PC-9 (cell line): Measurements from ENCODE around the gene KIAA2012. TPM values are rescaled to one million over a fixed set of nuclear protein-coding genes. Genes with fewer than 3 reads are reported as not detected.
A peak's percentile ranks its signal among the peaks of the same experiment; 100 is the strongest.

Source experiments
- BruUV-seq: library from RNA; stranded (reverse); fragments of 400-500 nt; replicated peaks from 2 replicates; lab custom pipeline; 2021; lab: Mats Ljungman, UMichigan
- CTCF ChIA-PET: fragments of 300-600 bp; sonication (Branson Sonifier 250); formaldehyde crosslinking; loops from one replicate; lab custom pipeline; 2022; ENCODE audit warnings: antibody characterized with exemption; lab: Charles Lee
- POLR2A ChIA-PET: fragments of 300-600 bp; sonication (Branson Sonifier 250); formaldehyde crosslinking; loops from one replicate; lab custom pipeline; 2022; ENCODE audit warnings: antibody characterized with exemption; ENCODE audit not compliant: unreplicated experiment; lab: Charles Lee
- DNase-seq, 2 experiments: peaks; one replicate each; pipeline versions ENCODE4 v3.0.0 to v3.0.0-alpha.2; 2015 to 2022; ENCODE audit warnings: mixed read lengths in 1 of 2
- H2AFZ ChIP-seq: fragments of 200-600 bp; sonication (generic); 2 replicates; pipeline ENCODE4 v1.8.1; 2017; ENCODE audit warnings: antibody characterized with exemption
- H3F3A ChIP-seq: fragments of 200-600 bp; sonication (generic); 2 replicates; pipeline ENCODE4 v1.8.1; 2017; ENCODE audit warnings: antibody characterized with exemption, mild to moderate bottlenecking, low read depth; ENCODE audit not compliant: insufficient read depth
- H3K27ac ChIP-seq: fragments of 200-600 bp; sonication (generic); 2 replicates; pipeline ENCODE4 v1.6.1; 2016; ENCODE audit warnings: mixed run types
- H3K27me3 ChIP-seq: fragments of 200-600 bp; sonication (generic); 2 replicates; pipeline ENCODE4 v1.6.1; 2016; ENCODE audit warnings: low read depth, mixed run types; ENCODE audit not compliant: insufficient read depth
- H3K36me3 ChIP-seq: fragments of 200-600 bp; sonication (generic); 2 replicates; pipeline ENCODE4 v1.6.1; 2016; ENCODE audit warnings: low read depth, mixed run types
- H3K4me1 ChIP-seq: fragments of 200-600 bp; sonication (generic); replicated peaks from 2 replicates; pipeline ENCODE4 v1.6.1; 2016; ENCODE audit warnings: mixed run types; ENCODE audit not compliant: insufficient read depth
- H3K4me2 ChIP-seq: fragments of 200-600 bp; sonication (generic); 2 replicates; pipeline ENCODE4 v1.6.1; 2017; ENCODE audit warnings: mixed run types
- H3K4me3 ChIP-seq: fragments of 200-600 bp; sonication (generic); 2 replicates; pipeline ENCODE4 v1.6.1; 2016; ENCODE audit warnings: mixed run types
- H3K79me2 ChIP-seq: fragments of 200-600 bp; sonication (generic); 2 replicates; pipeline ENCODE4 v1.6.1; 2017; ENCODE audit warnings: low read depth, mixed run types
- H3K9me2 ChIP-seq: fragments of 200-600 bp; sonication (generic); 2 replicates; pipeline ENCODE4 v1.8.1; 2017; ENCODE audit warnings: mild to moderate bottlenecking; ENCODE audit not compliant: insufficient read depth
- H3K9me3 ChIP-seq: fragments of 200-600 bp; sonication (generic); 2 replicates; pipeline ENCODE4 v1.8.1; 2016; ENCODE audit warnings: low read depth; ENCODE audit not compliant: insufficient read depth
- H4K20me1 ChIP-seq: fragments of 200-600 bp; sonication (generic); 2 replicates; pipeline ENCODE4 v1.8.1; 2017; ENCODE audit not compliant: insufficient read depth
- CTCF ChIP-seq: fragments of 200-600 bp; sonication (generic); conservative IDR thresholded peaks from 2 replicates; pipeline ENCODE4 v1.6.1; 2017; ENCODE audit warnings: mixed run types, antibody characterized with exemption, mild to moderate bottlenecking, moderate library complexity
- EZH2 ChIP-seq: fragments of 200-600 bp; sonication (generic); IDR thresholded peaks from 2 replicates; pipeline ENCODE4 v1.8.0; 2017; ENCODE audit warnings: antibody characterized with exemption, low read depth
- intact Hi-C: fragments of 100-400 bp; cut with micrococcal nuclease; formaldehyde crosslinking; loops from one replicate; pipeline ENCODE4 v1.10.0; 2022; ENCODE audit not compliant: unreplicated experiment
- total RNA-seq: library from RNA; stranded (reverse); gene quantifications from 2 replicates; pipeline ENCODE4 v1.2.3, GENCODE V29; 2021

Gene KIAA2012
- total RNA-seq, 1 experiment from 2014 or later, result not detected

GRCh38 chr2:202171241-202171825 lies 98.3 kb downstream of the KIAA2012 start:
- Histone ChIP-seq H3K9me3 (no peaks in the 10 kb centered on the region), H4K20me1 (no peaks in the 10 kb centered on the region), H3K4me1 (no peaks in the 10 kb centered on the region), H3K27me3 (no peaks in the 10 kb centered on the region), H3F3A (no peaks in the 10 kb centered on the region), H3K9me2 (no peaks in the 10 kb centered on the region), H3K79me2 (no peaks in the 10 kb centered on the region), H3K4me3 (no peak overlapping the region), H3K4me2 (no peak overlapping the region), H3K36me3 (no peaks in the 10 kb centered on the region), H2AFZ (no peak overlapping the region), H3K27ac (no peak overlapping the region)
- TF ChIP-seq CTCF (no peak), EZH2 (no peak)
- no peak for DNase-seq
- BruUV-seq, result no TSS peak
- ChIA-PET POLR2A (no interaction called here), CTCF (no interaction called here)
- intact Hi-C loops, result no loop called here

- H3K27me3 ChIP-seq, result no peaks in the 10 kb centered on the region
- H3K9me2 ChIP-seq, result no peaks in the 10 kb centered on the region
- no peaks in the 10 kb centered on the region for H3K9me3 ChIP-seq
- no peaks in the 10 kb centered on the region for H3K4me1 ChIP-seq
- H4K20me1 ChIP-seq, result no peaks in the 10 kb centered on the region
- H2AFZ ChIP-seq, result no peak overlapping the region
- H3K36me3 ChIP-seq, result no peaks in the 10 kb centered on the region
- intact Hi-C loops, result no loop called here
- H3K4me3 ChIP-seq, result no peak overlapping the region
- H3F3A ChIP-seq, result no peaks in the 10 kb centered on the region
- TF ChIP-seq EZH2 (no peak), CTCF (no peak)
- BruUV-seq, result no TSS peak
- POLR2A ChIA-PET, result no interaction called here
- CTCF ChIA-PET, result no interaction called here
- H3K27ac ChIP-seq, result no peak overlapping the region
- no peak for DNase-seq
- H3K4me2 ChIP-seq, result no peak overlapping the region
- no peaks in the 10 kb centered on the region for H3K79me2 ChIP-seq
Measured at GRCh38 chr2:202172439-202173211, 99.6 kb downstream of the KIAA2012 start.

GRCh38 chr2:202178346-202178958 lies 105.4 kb downstream of the KIAA2012 start:
- CTCF ChIA-PET, result interaction anchor here (0.9 kb wide), 1 partner anchor 318 kb away, joined by 3 read pairs; no protein-coding TSS in a partner anchor
- no peak overlapping the region for H2AFZ ChIP-seq
- no peak overlapping the region for H3K27ac ChIP-seq
- no peaks in the 10 kb centered on the region for H3K27me3 ChIP-seq
- TF ChIP-seq EZH2 (no peak), CTCF (peak; percentile 84)
- H3K9me2 ChIP-seq, result no peaks in the 10 kb centered on the region
- peak in 1 of 2 experiments; percentile 29 for DNase-seq
- intact Hi-C loops, result loop anchor here (1.0 to 5.0 kb wide), 4 partner anchors 146 to 996 kb away; partner anchors contain the start of genes CASP10 and FZD7
- H3K4me2 ChIP-seq, result no peak overlapping the region
- H3K4me1 ChIP-seq, result no peaks in the 10 kb centered on the region
- BruUV-seq, result no TSS peak
- no peaks in the 10 kb centered on the region for H3K9me3 ChIP-seq
- H4K20me1 ChIP-seq, result no peaks in the 10 kb centered on the region
- no peaks in the 10 kb centered on the region for H3F3A ChIP-seq
- POLR2A ChIA-PET, result interaction anchor here (0.7 kb wide), 1 partner anchor 456 kb away, joined by 3 read pairs; no protein-coding TSS in a partner anchor
- no peaks in the 10 kb centered on the region for H3K36me3 ChIP-seq
- H3K4me3 ChIP-seq, result no peak overlapping the region
- H3K79me2 ChIP-seq, result no peaks in the 10 kb centered on the region
